Uterus (tissue), 4 donors: Measurements from ENCODE around the gene FANCM. TPM values are rescaled to one million over a fixed set of nuclear protein-coding genes. Genes with fewer than 3 reads are reported as not detected.

Experiments
- DNase-seq, 2 donors: peaks; one replicate each; pipeline ENCODE4 v3.0.0-alpha.2; 2019 to 2020
- H3K27ac ChIP-seq, 2 donors: fragments of 200-600 bp; sonication (generic); 1 replicate in 1 of 2; 2 replicates in 1 of 2; pipeline ENCODE4 v1.5.1; 2016 to 2018
- H3K27me3 ChIP-seq, 2 donors: fragments of 200-600 bp; sonication (generic); one replicate each; pipeline ENCODE4 v1.5.1; 2018 to 2019; ENCODE audit warnings: control low read depth in 1 of 2
- H3K36me3 ChIP-seq, 2 donors: fragments of 200-600 bp; sonication (generic); one replicate each; pipeline ENCODE4 v1.5.1; 2019; ENCODE audit warnings: control low read depth in 1 of 2
- H3K4me1 ChIP-seq, 2 donors: fragments of 200-600 bp; sonication (generic); one replicate each; pipeline ENCODE4 v1.5.1; 2018 to 2019; ENCODE audit warnings: control low read depth in 1 of 2
- H3K4me3 ChIP-seq, 2 donors: fragments of 200-600 bp; sonication (generic); 1 replicate in 1 of 2; 2 replicates in 1 of 2; pipeline ENCODE4 v1.5.1; 2018 to 2019; ENCODE audit warnings: mild to moderate bottlenecking in 1 of 2
- H3K9me3 ChIP-seq, 2 donors: fragments of 200-600 bp; sonication (generic); one replicate each; pipeline ENCODE4 v1.5.1; 2019; ENCODE audit warnings: control low read depth in 1 of 2
- POLR2A ChIP-seq, 2 donors: fragments of 450-650 bp; IDR thresholded peaks; one replicate each; pipeline ENCODE4 v1.6.1; 2016; ENCODE audit warnings: antibody characterized with exemption in 2 of 2, mild to moderate bottlenecking in 1 of 2, moderate library complexity in 1 of 2
- intact Hi-C: fragments of 100-400 bp; cut with DNase I; formaldehyde crosslinking; loops from one replicate; pipeline ENCODE4 v1.15.1; 2023; ENCODE audit warnings: low total_unique reads
- total RNA-seq, 4 donors: library from RNA; depleted of rRNA in 3 of 4; stranded (reverse); fragments of >200 nt in 3 of 4; gene quantifications; one replicate each; pipeline versions ENCODE4 v1.1.0 to v1.2.4, GENCODE V29; 2014 to 2023
- TF ChIP-seq, protein P1 (sequence below), 4 experiments: fragments of 200-600 bp in 2 of 4; fragments of 450-650 bp in 2 of 4; sonication (generic) in 2 of 4; IDR thresholded peaks; one replicate each; pipeline ENCODE4 v1.5.1; 2016 to 2019; ENCODE audit warnings: antibody characterized with exemption in 4 of 4, mild to moderate bottlenecking in 2 of 4, moderate library complexity in 1 of 4
- donor health status: DM: yes; HTN: yes; CAD: no.

The FANCM gene
- total RNA-seq, 4 donors from 2014 or later = 6.9 to 25.7 (median 9.0) TPM

- Histone ChIP-seq H3K36me3 (no peaks in the 10 kb centered on the region), H3K27me3 (no peaks in the 10 kb centered on the region), H3K4me1 (no peaks in the 10 kb centered on the region), H3K9me3 (no peaks in the 10 kb centered on the region), H3K27ac (no peak overlapping the region), H3K4me3 (no peak overlapping the region)
- no peak for TF ChIP-seq POLR2A (IDR thresholded peaks at IDR 0.05)
- TF ChIP-seq, protein P1, sequence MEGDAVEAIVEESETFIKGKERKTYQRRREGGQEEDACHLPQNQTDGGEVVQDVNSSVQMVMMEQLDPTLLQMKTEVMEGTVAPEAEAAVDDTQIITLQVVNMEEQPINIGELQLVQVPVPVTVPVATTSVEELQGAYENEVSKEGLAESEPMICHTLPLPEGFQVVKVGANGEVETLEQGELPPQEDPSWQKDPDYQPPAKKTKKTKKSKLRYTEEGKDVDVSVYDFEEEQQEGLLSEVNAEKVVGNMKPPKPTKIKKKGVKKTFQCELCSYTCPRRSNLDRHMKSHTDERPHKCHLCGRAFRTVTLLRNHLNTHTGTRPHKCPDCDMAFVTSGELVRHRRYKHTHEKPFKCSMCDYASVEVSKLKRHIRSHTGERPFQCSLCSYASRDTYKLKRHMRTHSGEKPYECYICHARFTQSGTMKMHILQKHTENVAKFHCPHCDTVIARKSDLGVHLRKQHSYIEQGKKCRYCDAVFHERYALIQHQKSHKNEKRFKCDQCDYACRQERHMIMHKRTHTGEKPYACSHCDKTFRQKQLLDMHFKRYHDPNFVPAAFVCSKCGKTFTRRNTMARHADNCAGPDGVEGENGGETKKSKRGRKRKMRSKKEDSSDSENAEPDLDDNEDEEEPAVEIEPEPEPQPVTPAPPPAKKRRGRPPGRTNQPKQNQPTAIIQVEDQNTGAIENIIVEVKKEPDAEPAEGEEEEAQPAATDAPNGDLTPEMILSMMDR (IDR thresholded peaks at IDR 0.05) = no peak
- DNase-seq = no peak
- intact Hi-C loops = no loop called here
These were observed 8.9 kb downstream of the FANCM start for GRCh38 chr14:45144658-45145057.

DNA sequence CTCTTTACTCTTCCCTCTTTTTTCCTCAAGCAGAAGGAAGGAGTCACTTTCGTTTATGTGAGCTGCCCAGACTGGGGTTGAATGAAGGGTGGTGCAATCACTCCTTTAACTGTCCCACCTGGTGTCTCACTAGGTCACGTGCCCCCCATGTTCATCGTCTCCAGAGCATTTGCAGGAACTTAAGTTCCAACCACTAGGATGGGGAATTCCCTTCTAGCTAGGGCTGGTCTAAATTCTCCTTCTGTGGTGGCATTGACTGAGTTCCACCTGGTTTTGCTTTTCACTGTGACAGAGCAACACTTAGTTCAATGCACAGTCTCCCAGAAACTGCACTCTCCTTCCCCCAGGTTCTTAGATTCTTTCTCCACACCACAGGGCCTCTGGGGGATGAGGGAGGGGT, 9.5 kb downstream of the FANCM start:
- no peak for TF ChIP-seq POLR2A (IDR thresholded peaks at IDR 0.05)
- TF ChIP-seq, protein P1 (IDR thresholded peaks at IDR 0.05) = no peak
- intact Hi-C loops = no loop called here
- H3K27me3 ChIP-seq = no peaks in the 10 kb centered on the region

DNA sequence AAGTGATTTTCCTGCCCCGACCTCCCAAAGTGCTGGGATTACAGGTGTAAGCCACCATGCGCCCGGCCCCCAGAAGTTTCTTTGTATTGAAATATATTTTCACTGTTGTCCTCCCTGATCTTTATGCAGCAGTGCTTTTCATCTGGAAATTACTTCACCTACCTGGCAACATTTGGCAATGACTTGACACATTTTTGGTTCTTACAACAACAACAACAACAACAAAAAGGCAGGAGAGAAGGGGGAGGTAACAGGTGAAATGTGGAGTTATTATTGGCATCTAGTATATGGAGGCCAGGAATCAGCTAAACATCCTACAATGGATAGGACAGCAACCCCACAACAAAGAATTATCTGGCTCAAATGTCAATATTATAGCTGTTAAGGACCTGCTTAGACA, 13.9 kb downstream of the FANCM start:
- Histone ChIP-seq H3K36me3 (no peaks in the 10 kb centered on the region), H3K27me3 (no peaks in the 10 kb centered on the region), H3K27ac (no peak overlapping the region), H3K4me3 (no peak overlapping the region), H3K9me3 (no peaks in the 10 kb centered on the region), H3K4me1 (no peaks in the 10 kb centered on the region)
- intact Hi-C loops = no loop called here
- TF ChIP-seq, protein P1 (IDR thresholded peaks at IDR 0.05) = no peak
- no peak for TF ChIP-seq POLR2A (IDR thresholded peaks at IDR 0.05)
- no peak for DNase-seq

More for the DNA sequence above, 9.5 kb downstream of the FANCM start:
- no peak for DNase-seq
- no peaks in the 10 kb centered on the region for H3K36me3 ChIP-seq
- H3K27ac ChIP-seq = no peak overlapping the region
- H3K4me3 ChIP-seq = no peak overlapping the region
- H3K9me3 ChIP-seq = no peaks in the 10 kb centered on the region
- H3K4me1 ChIP-seq = no peaks in the 10 kb centered on the region

DNA sequence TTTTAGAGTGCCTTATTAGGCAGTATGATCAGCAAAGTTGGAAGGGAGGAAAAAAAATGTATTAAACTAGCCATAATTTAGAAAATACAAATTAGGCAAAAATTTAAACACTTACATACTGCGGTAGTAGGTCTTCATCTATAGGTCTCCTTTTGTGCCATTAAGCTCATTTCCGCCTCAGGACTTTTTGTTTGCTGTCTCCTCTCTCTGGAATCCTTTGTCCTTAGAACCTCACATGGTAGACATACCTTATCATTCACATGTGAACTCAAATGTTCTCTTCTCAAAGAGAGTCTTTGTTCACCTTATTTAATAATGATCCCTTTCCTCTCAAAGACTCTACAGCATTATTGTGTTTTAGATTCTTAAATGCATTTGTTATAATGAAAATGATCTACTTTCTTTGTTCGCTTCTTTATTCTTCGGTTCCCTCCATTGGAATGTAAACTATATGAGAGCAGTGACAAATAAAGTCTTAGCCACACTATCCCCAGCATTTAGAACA, 14.7 kb downstream of the FANCM start:
- intact Hi-C loops = no loop called here

GRCh38 chr14:45156067-45156466, 20.3 kb downstream of the FANCM start:
- no peak for TF ChIP-seq POLR2A (IDR thresholded peaks at IDR 0.05)
- TF ChIP-seq, protein P1 (IDR thresholded peaks at IDR 0.05) = no peak

More for the DNA sequence above, 14.7 kb downstream of the FANCM start:
- no peaks in the 10 kb centered on the region for H3K27me3 ChIP-seq
- H3K9me3 ChIP-seq = no peaks in the 10 kb centered on the region
- DNase-seq = no peak
- no peak overlapping the region for H3K27ac ChIP-seq
- H3K36me3 ChIP-seq = no peaks in the 10 kb centered on the region
- no peaks in the 10 kb centered on the region for H3K4me1 ChIP-seq
- H3K4me3 ChIP-seq = no peak overlapping the region
- TF ChIP-seq, protein P1 (IDR thresholded peaks at IDR 0.05) = no peak
- no peak for TF ChIP-seq POLR2A (IDR thresholded peaks at IDR 0.05)

More at GRCh38 chr14:45156067-45156466, 20.3 kb downstream of the FANCM start:
- no peaks in the 10 kb centered on the region for H3K4me1 ChIP-seq
- H3K4me3 ChIP-seq = no peak overlapping the region
- H3K27ac ChIP-seq = no peak overlapping the region
- no peaks in the 10 kb centered on the region for H3K36me3 ChIP-seq
- no peak for DNase-seq
- no peaks in the 10 kb centered on the region for H3K27me3 ChIP-seq
- no peaks in the 10 kb centered on the region for H3K9me3 ChIP-seq
- intact Hi-C loops = no loop called here
